Measurements from ENCODE around the gene PRKAG3.
"Not testable (repeated sequence)": the region's sequence is repeated elsewhere in the genome, so short reads cannot be mapped to it uniquely, and the experiment has no call there.

The PRKAG3 gene

GRCh38 chr2:218780046-218780445, 51.6 kb downstream of the PRKAG3 start:
- no peak for DNase-seq

- DNase-seq, result no peak
Measured at GRCh38 chr2:218777276-218777990, 54.2 kb downstream of the PRKAG3 start.

- no peak for DNase-seq
Measured at GRCh38 chr2:218776488-218776887, 55.1 kb downstream of the PRKAG3 start.

GRCh38 chr2:218773881-218774280, 57.7 kb downstream of the PRKAG3 start:
- no peak for DNase-seq

GRCh38 chr2:218772759-218773158, 58.8 kb downstream of the PRKAG3 start:
- DNase-seq, result not testable (repeated sequence)
